Measurements from ENCODE around the gene GALNT3. TPM values are rescaled to one million over a fixed set of nuclear protein-coding genes. Genes with fewer than 3 reads are reported as not detected.

GALNT3 gene
- total and polyA plus RNA-seq, 9 of the 15 experiments (the other 6 are each of a cell fraction or from before 2014, with no cell fraction given): 0.03 to 0.29 (median 0.06) TPM; not detected in 6

GRCh38 chr2:165776013-165776412 lies 18.0 kb downstream of the GALNT3 start:
- in situ Hi-C loops (cut with MboI) (no loop called here), intact Hi-C loops (cut with micrococcal nuclease) (loop anchor here (10.0 kb wide), 1 partner anchor 361 kb away; no protein-coding TSS in a partner anchor)
- FAIRE-seq: no peak
- Histone ChIP-seq H3K9me3 (replicated peaks; ENCODE audit: control insufficient read depth, insufficient read depth, low read depth, low read length) (no peaks in the 10 kb centered on the region; the same call in 1 of the 2 replicates), H3K4me3 (no peak overlapping the region), H3K79me2 (ENCODE audit: control insufficient read depth, insufficient read depth, low read length) (no peaks in the 10 kb centered on the region), H3K4me1 (replicated peaks in 1 of 2; ENCODE audit: control insufficient read depth in 2 of 2, insufficient read depth in 2 of 2, low read length in 2 of 2) (no peaks in the 10 kb centered on the region), H3K9me1 (ENCODE audit: control insufficient read depth, insufficient read depth, low read length) (no peaks in the 10 kb centered on the region), H3K36me3 (ENCODE audit: control insufficient read depth, insufficient read depth, low read length) (no peaks in the 10 kb centered on the region), H3K4me2 (ENCODE audit: insufficient read depth, low read length) (no peak overlapping the region), H2AFZ (ENCODE audit: low read depth, low read length) (no peak overlapping the region), H3K27ac (ENCODE audit: extremely low read depth, low read depth, low read length) (no peak overlapping the region), H4K20me1 (replicated peaks; ENCODE audit: control insufficient read depth, insufficient read depth, low read length) (no peaks in the 10 kb centered on the region), H3K27me3 (ENCODE audit: control insufficient read depth in 2 of 2, insufficient read depth in 2 of 2, low read length in 2 of 2) (no peaks in the 10 kb centered on the region), H3K9ac (ENCODE audit: insufficient read depth in 1 of 2, low read depth in 2 of 2, low read length in 2 of 2) (no peak overlapping the region)
- no TSS peak for BruUV-seq (replicated peaks)
- ChIA-PET POLR2A (no interaction called here), CTCF (ENCODE audit: low intra/inter-chr PET ratio) (no interaction called here)
- 0% methylated on average over 4 of the region's 4 CpGs for WGBS (ENCODE audit: insufficient coverage, low coverage, missing lambda C conversion rate)
- no peak for ATAC-seq
- TF ChIP-seq SAFB (IDR thresholded peaks at IDR 0.05; ENCODE audit: borderline replicate concordance, low read depth, low read length) (no peak), DACH1 (IDR thresholded peaks at IDR 0.05; ENCODE audit: partially characterized antibody) (no peak), ZNF740 (CRISPR knock-in tag; IDR thresholded peaks at IDR 0.05) (no peak), ZNF740 (tag; IDR thresholded peaks at IDR 0.05) (no peak), MTF1 (CRISPR knock-in tag; IDR thresholded peaks at IDR 0.05; ENCODE audit: borderline replicate concordance) (no peak), YY1 (IDR thresholded peaks at IDR 0.05; ENCODE audit: borderline replicate concordance in 1 of 3, control insufficient read depth in 1 of 3, extremely low read depth in 1 of 3, insufficient read depth in 3 of 3, insufficient read length in 1 of 3, insufficient replicate concordance in 2 of 3, low read depth in 1 of 3, low read length in 2 of 3) (no peak), ZNF212 (CRISPR knock-in tag; IDR thresholded peaks at IDR 0.05) (no peak), COPS2 (conservative IDR thresholded peaks at IDR 0.05) (no peak), CAMTA2 (CRISPR knock-in tag; conservative IDR thresholded peaks at IDR 0.05) (no peak), TSC22D4 (tag; IDR thresholded peaks at IDR 0.05) (no peak), MCM5 (IDR thresholded peaks at IDR 0.05; ENCODE audit: low read depth) (no peak), ZNF197 (CRISPR knock-in tag; IDR thresholded peaks at IDR 0.05; ENCODE audit: low read depth) (no peak), MTA2 (IDR thresholded peaks at IDR 0.05; ENCODE audit: low read depth) (no peak)
- no peak for DNase-seq (ENCODE audit: extremely low read depth in 1 of 4, low spot score in 3 of 4)
